ENCODE data around the gene RARG.

Gene RARG

DNA sequence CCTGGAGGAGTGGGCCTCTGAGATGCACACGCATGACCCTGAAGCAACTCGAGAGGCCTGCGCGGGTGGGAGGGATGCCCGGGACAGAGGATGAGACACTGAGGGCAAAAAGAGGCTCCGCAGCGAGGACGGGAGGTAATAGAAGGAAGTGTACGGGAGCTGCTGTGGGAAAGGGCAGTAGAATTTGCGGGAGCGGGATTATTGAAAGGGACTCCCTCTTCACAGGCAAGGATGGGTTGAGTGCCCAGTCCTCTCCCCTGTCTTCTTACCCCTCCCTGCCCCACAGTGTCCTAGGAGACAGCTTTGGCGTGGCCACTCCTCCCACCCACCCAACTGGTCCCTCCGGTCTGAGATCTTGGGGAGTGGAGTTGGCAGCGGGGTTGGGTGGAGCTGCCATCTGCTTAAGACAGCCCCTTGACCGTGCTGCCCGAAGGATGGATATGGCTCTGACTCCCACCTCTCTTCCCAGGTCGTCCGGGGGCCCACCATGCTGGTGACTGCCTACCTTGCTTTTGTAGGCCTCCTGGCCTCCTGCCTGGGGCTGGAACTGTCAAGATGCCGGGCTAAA lies 20.4 kb upstream of the RARG start:
- H4K20me1 ChIP-seq (ENCODE audit: insufficient read depth), result no peaks in the 10 kb centered on the region
- peak overlapping the region; percentile 96 for H2AFZ ChIP-seq (ENCODE audit: low read depth)
- peaks cover 33% of the 10 kb centered on the region for H3K4me1 ChIP-seq (ENCODE audit: low read depth, poor library complexity, severe bottlenecking)
- peak overlapping the region; percentile 32; the same call in 1 of the 2 replicates for H3K27ac ChIP-seq
- H3K36me3 ChIP-seq (ENCODE audit: insufficient read depth), result no peaks in the 10 kb centered on the region; the same call in 1 of the 2 replicates
- H3K4me2 ChIP-seq, result peak overlapping the region; percentile 74
- H3K27me3 ChIP-seq (ENCODE audit: insufficient read depth, low read depth), result no peaks in the 10 kb centered on the region
- peak; percentile 57 for TF ChIP-seq CTCF (conservative IDR thresholded peaks at IDR 0.05; ENCODE audit: low read depth, low read length)
- peak overlapping the region; percentile 17 for H3K4me3 ChIP-seq (IDR thresholded peaks at IDR 0.05; ENCODE audit: insufficient read depth, low read depth, low read length)
- peak overlapping the region; percentile 70 for H3K9ac ChIP-seq
- peaks cover 20% of the 10 kb centered on the region for H3K79me2 ChIP-seq (ENCODE audit: insufficient read depth, low read depth)

DNA sequence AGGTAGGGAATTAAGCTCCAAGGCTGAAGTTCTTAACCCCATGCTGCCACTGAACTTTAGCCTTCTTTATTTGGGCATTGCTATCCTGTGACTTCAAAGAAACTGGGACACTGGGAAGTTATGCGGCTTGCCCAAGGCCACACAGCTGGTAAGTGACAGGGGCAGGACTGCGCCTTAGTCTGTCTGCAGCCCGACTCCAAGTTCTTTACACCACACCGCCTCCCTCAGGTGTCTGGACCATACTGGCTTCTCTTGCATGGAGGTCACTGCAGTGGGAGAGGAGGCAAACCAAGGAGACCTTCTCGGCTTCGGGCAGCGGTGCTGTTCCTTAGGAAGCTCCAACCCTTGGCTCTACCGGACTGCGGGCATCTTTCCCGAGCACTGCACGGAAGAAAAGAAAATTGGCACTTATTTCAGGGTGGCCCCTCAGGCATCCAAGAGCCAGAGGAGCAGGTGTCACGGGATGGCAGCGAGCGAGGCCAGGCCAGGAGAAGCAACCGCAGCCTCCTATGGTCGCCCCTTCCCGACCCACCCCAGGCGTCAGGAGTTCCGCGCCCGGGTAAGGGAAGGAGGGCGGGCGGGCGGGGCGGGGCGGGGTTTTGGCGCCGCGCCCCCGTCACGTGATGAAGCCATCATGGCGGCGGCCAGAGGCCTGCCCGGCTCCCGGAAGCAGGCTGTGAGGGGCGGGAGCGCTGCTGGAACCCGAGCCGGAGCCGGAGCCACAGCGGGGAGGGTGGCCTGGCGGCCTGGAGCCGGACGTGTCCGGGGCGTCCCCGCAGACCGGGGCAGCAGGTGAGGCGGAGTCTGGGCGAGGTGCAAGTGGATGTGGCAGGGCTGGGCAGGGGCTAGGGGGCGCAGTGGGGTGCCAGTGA lies 19.7 kb upstream of the RARG start:
- Histone ChIP-seq H4K20me1 (ENCODE audit: insufficient read depth) (no peaks in the 10 kb centered on the region), H3K27ac (peak overlapping the region; percentile 32; the same call in 1 of the 2 replicates), H3K36me3 (ENCODE audit: insufficient read depth) (no peaks in the 10 kb centered on the region; the same call in 1 of the 2 replicates), H3K4me1 (ENCODE audit: low read depth, poor library complexity, severe bottlenecking) (peaks cover 33% of the 10 kb centered on the region), H3K79me2 (ENCODE audit: insufficient read depth, low read depth) (peaks cover 20% of the 10 kb centered on the region), H3K4me3 (IDR thresholded peaks at IDR 0.05; ENCODE audit: insufficient read depth, low read depth, low read length) (peak overlapping the region; percentile 17), H3K9ac (peak overlapping the region; percentile 70), H2AFZ (ENCODE audit: low read depth) (peak overlapping the region; percentile 96), H3K4me2 (peak overlapping the region; percentile 76), H3K27me3 (ENCODE audit: insufficient read depth, low read depth) (no peaks in the 10 kb centered on the region)
- TF ChIP-seq CTCF (conservative IDR thresholded peaks at IDR 0.05; ENCODE audit: low read depth, low read length), result peak; percentile 33; the same call in 1 of the 2 replicates

DNA sequence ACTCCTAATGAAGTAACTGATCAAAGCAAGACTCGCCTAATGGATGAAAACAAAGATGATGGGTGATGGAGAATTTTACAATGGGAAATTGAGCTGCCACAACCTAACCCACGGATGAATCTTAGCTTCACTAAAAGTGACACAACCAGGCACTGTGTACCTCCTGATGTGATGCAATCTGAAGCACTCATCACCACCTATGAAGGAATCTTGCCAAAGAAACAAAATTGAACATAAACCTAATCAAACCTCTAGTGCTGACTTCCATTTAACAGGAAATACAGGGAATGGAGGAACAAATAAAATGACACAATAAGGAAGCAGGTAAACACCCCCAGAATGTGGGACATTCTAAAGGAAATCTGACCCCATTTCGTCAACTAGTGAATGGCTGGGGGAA lies 13.3 kb upstream of the RARG start:
- no peak overlapping the region for H3K4me2 ChIP-seq
- H3K9ac ChIP-seq, result no peak overlapping the region
- H4K20me1 ChIP-seq (ENCODE audit: insufficient read depth), result no peaks in the 10 kb centered on the region
- H3K4me3 ChIP-seq (IDR thresholded peaks at IDR 0.05; ENCODE audit: insufficient read depth, low read depth, low read length), result no peak overlapping the region
- no peaks in the 10 kb centered on the region for H3K79me2 ChIP-seq (ENCODE audit: insufficient read depth, low read depth)
- H3K36me3 ChIP-seq (ENCODE audit: insufficient read depth), result no peaks in the 10 kb centered on the region
- peaks cover 6% of the 10 kb centered on the region; the same call in 1 of the 2 replicates for H3K27me3 ChIP-seq (ENCODE audit: insufficient read depth, low read depth)
- H2AFZ ChIP-seq (ENCODE audit: low read depth), result no peak overlapping the region
- TF ChIP-seq CTCF (conservative IDR thresholded peaks at IDR 0.05; ENCODE audit: low read depth, low read length), result no peak
- no peak overlapping the region for H3K27ac ChIP-seq
- peaks cover 6% of the 10 kb centered on the region for H3K4me1 ChIP-seq (ENCODE audit: low read depth, poor library complexity, severe bottlenecking)

GRCh38 chr12:53244337-53244736 lies 12.3 kb upstream of the RARG start:
- Histone ChIP-seq H3K79me2 (ENCODE audit: insufficient read depth, low read depth) (no peaks in the 10 kb centered on the region), H3K27ac (no peak overlapping the region), H2AFZ (ENCODE audit: low read depth) (no peak overlapping the region), H3K9ac (no peak overlapping the region), H3K4me3 (IDR thresholded peaks at IDR 0.05; ENCODE audit: insufficient read depth, low read depth, low read length) (no peak overlapping the region), H4K20me1 (ENCODE audit: insufficient read depth) (no peaks in the 10 kb centered on the region), H3K27me3 (ENCODE audit: insufficient read depth, low read depth) (peaks cover 6% of the 10 kb centered on the region; the same call in 1 of the 2 replicates), H3K4me1 (ENCODE audit: low read depth, poor library complexity, severe bottlenecking) (peaks cover 6% of the 10 kb centered on the region), H3K36me3 (ENCODE audit: insufficient read depth) (no peaks in the 10 kb centered on the region), H3K4me2 (no peak overlapping the region)
- no peak for TF ChIP-seq CTCF (conservative IDR thresholded peaks at IDR 0.05; ENCODE audit: low read depth, low read length)
